ENCODE data around the gene NEDD4L.

Gene NEDD4L

GRCh38 chr18:58096658-58097057 is 52.6 kb downstream of the NEDD4L start:
- DNase-seq: no peak

DNA sequence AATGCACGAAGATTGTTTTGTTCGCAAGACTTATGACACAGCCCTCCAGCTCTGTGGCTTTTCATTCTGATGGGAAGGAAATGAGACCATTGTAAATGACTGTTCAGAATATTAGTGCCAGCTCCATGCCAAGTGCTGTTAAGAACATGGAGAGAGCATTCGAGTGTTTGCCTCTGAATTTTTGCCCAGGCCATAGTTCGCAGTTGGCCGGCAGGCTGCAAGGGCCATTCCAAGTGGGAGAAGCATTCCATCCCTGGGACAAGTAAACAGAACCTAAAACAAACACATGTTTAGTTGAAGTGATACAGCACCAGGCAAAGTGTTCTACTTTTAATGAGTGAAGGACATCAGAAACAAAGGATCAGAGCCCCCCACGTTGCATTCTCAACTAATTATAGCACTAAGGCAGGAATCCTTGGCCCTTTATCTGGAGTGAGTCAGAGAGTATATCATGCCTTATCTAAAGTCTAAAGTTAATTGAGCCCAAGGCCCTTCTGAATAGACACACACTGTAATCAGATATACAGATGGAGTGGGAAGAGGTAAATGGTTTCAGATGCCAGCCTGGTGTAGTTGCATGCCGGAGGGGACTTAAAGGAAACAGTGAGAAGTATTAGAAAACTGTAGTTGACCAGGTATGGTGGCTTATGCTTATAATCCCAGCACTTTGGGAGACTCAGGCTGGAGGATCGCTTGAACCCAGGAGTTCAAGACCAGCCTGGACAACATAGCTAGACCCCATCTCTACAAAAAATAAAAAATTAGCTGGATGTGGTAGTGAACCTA is 53.3 kb downstream of the NEDD4L start:
- DNase-seq: peak; percentile 21

DNA sequence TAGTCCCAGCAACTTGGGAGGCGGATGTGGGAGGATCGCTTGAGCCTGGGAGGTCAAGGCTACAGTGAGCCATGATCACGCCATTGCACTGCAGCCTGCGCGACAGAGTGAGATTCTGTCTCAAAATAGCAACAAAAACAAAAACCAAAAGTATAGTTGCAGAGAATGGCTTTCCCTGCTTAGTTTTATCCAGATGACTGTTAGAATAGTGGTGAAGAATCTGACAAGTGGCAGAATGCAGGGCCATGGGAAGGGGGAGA is 53.8 kb downstream of the NEDD4L start:
- DNase-seq: no peak

DNA sequence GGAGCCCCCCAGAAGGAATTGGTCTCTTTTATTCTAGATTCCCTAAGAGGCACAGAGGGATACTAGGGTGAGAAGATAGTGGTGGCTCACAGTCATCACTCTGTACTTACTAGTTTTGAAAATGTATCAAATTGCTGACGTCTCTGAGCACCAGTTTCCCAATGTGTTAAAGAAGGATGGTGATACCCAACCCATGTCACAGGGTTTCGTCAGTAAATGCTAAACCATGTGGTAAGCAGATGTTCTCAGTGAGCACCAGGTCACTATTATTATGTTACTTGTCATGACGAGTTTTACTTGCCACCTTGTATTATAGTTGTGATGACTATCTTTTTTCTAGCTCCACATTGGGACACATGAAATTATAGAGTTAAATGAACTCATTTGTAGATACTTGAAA is 54.7 kb downstream of the NEDD4L start:
- no peak for DNase-seq

DNA sequence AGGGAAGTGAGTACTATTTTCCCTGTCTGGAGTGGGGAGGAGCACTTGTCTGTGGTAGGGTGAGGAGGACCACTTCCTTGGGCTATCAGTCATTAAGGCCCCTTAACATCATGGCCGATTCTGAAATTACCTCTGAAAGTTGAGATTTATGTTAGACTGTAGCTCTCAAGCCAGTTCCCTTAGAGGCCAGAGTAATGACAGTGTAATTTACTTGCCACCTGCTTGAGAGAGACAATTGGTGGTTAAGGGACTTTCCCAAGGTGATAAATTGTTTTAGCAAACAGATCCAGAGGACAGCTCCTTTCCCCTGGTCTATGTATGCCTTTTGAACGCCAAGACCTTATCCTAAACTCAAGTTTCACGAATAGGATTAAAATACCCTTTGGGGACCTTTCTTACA is 56.1 kb downstream of the NEDD4L start:
- DNase-seq: no peak

GRCh38 chr18:58101291-58101794 is 57.3 kb downstream of the NEDD4L start:
- DNase-seq: no peak

- peak; percentile 9 for DNase-seq
These were observed 58.0 kb downstream of the NEDD4L start for GRCh38 chr18:58102018-58102417.

- DNase-seq: no peak
These were observed 58.8 kb downstream of the NEDD4L start for GRCh38 chr18:58102875-58103274.

DNA sequence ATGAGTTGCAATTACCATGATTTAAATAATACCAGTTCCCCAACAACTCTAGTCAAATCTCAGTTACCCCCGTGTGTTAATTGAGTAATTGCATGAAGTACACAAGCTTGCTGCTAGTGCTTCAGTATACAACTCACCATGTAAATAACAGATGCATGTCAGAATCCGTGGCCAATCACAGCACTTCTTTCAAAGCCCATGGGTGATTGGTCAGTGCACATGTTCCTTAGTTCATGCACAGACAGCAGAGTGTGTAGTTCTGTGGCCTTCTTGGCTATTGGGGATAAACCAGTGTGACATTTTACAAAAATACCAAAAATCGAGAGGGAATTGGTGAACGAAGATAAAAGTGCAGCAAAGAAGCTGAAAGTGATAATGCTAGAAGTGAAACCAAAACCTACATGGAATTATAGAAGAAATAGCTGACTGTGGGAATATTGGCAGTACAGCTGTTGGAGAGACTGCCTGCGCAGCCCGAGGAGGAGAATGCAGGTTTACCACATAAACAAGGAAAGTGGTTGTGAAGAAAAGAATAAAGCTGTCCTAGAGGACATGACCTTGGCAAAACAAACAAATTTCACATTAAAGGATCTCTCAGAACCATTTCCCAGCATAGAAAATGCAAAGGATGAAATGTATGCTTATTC is 59.4 kb downstream of the NEDD4L start:
- DNase-seq: no peak

DNA sequence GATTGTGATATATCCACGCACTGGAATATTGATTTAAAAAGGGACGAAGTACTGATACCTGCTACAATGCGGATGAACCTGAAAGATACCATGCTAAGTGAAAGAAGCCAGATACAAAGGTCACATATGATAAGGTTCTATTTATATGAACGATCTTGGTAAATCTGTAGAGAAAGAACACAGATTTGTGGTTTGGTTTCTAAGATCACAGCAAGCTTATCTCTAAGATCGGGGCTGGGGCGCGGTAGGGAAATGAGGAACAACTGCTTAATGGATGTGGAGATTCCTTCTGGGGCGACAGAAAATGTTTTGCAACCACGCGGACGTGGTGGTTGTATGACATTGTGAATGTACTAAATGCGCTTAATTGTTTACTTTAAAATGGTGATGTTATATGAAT is 60.1 kb downstream of the NEDD4L start:
- DNase-seq: no peak

DNA sequence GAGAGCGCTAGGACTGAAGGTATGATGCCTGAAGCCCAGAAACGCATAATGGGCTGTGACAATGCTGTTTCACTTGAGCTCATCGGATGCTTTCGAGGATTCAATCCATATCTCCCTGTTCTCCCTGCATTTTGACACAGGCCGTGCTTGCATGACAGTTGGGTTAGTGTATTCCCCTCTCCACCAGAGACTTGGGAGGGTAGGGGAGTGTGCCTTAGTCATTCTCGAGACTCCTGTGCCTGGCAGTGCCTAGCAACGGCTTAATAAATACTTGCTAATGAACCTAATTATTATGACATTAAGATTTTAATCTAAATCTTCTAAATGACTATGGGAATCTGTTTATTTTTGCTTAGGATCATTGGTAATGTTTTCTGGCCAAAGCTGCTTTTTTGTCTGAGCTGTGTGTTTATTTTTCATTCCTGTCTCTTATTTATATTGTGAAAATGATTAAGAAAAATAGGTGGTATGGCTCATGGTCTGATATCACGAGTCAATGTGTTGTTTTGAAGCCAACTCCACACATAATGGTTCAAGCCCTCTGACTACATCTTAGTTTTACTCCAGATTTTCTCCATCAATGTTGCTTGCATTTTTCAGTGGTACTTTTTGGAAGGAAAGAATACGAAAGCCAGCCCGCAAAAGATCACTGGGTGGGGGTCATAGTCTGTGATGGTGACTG is 61.3 kb downstream of the NEDD4L start:
- DNase-seq: no peak

GRCh38 chr18:58105888-58106260 is 61.8 kb downstream of the NEDD4L start:
- no peak for DNase-seq

GRCh38 chr18:58106289-58107070 is 62.5 kb downstream of the NEDD4L start:
- DNase-seq: no peak

DNA sequence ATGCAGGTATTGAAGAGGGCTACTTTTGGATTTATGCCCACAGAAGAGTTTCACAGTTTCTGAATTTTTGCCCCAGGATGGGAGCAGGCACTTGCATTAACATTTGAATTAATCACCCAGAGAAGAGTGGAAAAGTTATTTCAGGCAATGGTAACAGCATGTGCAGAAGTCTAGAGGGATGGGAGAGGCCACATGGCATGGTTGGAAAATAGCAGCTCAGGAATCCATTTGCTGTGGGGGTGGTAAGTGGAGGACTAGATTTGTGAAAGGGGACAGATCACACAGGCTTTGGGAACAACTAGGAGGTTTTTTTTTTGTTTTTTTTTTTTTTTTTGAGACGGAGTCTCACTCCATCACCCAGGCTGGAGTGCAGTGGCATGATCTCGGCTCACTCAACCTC is 65.2 kb downstream of the NEDD4L start:
- DNase-seq: no peak

DNA sequence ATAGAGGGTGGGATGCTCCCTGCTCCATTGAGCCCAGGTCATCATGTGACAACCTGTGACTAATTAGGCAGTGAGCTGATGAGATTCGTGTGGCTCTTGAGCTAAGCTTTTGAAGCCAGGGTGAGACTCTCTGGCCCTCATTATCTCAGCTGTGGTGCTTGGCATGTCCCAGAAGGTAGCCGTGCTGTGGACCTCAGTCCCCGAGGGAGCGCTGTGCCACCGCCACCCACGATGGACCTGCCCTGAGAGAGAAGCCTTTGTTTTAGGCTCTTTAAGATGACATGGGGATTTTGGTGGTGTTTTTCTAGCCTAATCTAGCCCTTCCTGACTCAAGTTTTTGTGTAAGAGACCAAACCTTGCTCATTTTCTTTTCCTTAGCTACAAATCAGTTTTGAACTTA is 66.4 kb downstream of the NEDD4L start:
- no peak for DNase-seq

GRCh38 chr18:58112174-58112573 is 68.1 kb downstream of the NEDD4L start:
- DNase-seq: no peak

GRCh38 chr18:58113337-58113736 is 69.3 kb downstream of the NEDD4L start:
- no peak for DNase-seq

DNA sequence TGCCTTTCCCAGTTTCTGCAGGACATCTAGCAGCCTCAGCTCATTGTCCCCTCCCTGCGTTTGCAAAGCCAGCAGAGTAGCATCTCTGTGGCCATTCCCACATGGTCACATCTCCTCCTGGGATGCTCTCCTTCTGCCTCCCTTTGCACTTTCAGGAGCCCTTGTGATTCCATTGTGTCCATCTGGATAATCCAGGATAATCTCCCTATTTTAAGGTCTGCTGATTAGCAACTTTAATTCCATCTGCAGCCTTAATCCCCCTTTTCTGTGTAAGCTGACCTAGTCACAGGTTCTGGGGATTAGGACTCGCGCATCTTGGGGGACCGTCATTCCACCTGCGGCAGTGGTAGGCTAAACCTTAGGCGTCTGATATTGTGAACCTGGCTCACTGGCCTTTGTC is 70.7 kb downstream of the NEDD4L start:
- no peak for DNase-seq

- no peak for DNase-seq
These were observed 72.8 kb downstream of the NEDD4L start for GRCh38 chr18:58116818-58117217.

GRCh38 chr18:58117786-58118403 is 73.9 kb downstream of the NEDD4L start:
- DNase-seq: peak; percentile 51

DNA sequence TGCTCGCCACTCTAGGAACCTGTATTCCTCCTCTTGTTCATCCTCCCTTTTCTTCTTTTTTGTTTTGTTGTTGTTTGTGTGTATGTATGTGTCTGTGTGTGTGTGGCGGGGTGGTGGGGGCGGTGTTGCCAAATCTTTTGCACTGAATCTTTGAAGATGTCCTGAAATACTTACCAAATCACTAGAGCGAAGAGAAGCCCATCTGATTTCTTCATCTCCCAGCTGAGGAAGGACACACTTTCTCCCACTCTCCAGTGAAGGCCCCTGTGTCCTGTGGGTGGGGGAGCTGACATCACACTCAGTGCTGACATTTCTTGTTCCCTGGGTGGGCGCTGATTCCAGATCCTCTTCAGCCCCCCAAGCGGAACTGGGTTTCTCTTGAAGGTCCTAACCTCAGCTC is 74.5 kb downstream of the NEDD4L start:
- no peak for DNase-seq

DNA sequence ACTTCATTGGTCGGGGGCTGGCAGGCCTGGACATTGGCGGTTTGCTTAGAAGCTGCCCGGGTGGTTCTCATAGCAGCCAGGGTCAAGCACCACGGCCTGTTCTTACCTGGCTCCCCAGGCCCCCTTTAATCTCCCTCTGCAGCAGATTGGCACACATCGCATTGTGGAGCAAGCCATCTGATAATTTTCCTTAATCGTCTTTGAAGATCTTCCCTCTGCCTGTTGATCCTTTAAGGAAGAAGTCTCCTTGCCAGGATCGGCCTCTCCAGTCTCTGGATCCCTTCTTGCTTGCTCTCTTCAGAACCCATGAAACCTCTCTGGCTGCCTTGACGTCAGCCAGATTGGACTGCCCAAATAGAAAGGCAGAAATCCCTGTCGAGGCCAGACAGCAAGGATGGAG is 75.8 kb downstream of the NEDD4L start:
- DNase-seq: no peak

- no peak for DNase-seq
These were observed 80.4 kb downstream of the NEDD4L start for GRCh38 chr18:58124475-58124874.
